Skeletal muscle tissue (tissue), 4 donors: Measurements from ENCODE around the gene FARS2. TPM values are rescaled to one million over a fixed set of nuclear protein-coding genes. Genes with fewer than 3 reads are reported as not detected.

Source experiments
- H3K27ac ChIP-seq: one replicate; pipeline ENCODE4 v1.7.0; 2013; ENCODE audit warnings: mild to moderate bottlenecking, low read depth, low read length, inconsistent platforms
- H3K27me3 ChIP-seq, 3 donors: one replicate each; pipeline ENCODE4 v1.7.0; 2013; ENCODE audit warnings: low read length in 3 of 3; ENCODE audit not compliant: control insufficient read depth in 3 of 3, insufficient read depth in 3 of 3
- H3K36me3 ChIP-seq, 3 donors: one replicate each; pipeline ENCODE4 v1.7.0; 2013; ENCODE audit warnings: low read length in 3 of 3; ENCODE audit not compliant: control insufficient read depth in 3 of 3, insufficient read depth in 3 of 3
- H3K4me1 ChIP-seq, 3 donors: one replicate each; pipeline ENCODE4 v1.7.0; 2013; ENCODE audit warnings: low read length in 3 of 3, mild to moderate bottlenecking in 3 of 3; ENCODE audit not compliant: control insufficient read depth in 3 of 3, insufficient read depth in 3 of 3
- H3K4me3 ChIP-seq, 3 donors: one replicate each; pipeline ENCODE4 v1.7.0; 2013; ENCODE audit warnings: low read length in 3 of 3
- H3K9ac ChIP-seq, 3 donors: one replicate each; pipeline ENCODE4 v1.7.0; 2013; ENCODE audit warnings: low read length in 3 of 3, mild to moderate bottlenecking in 3 of 3, moderate library complexity in 2 of 3, low read depth in 1 of 3
- H3K9me3 ChIP-seq, 3 donors: one replicate each; pipeline ENCODE4 v1.7.0; 2013; ENCODE audit warnings: low read length in 3 of 3; ENCODE audit not compliant: control insufficient read depth in 3 of 3
- total RNA-seq: library from RNA; depleted of rRNA; stranded (reverse); fragments of >200 nt; gene quantifications from one replicate; pipeline ENCODE4 v1.2.3, GENCODE V29; 2014
- donor health status: Osteomylitis.

The FARS2 gene
- total RNA-seq, 1 donor from 2014 or later = 27.7 TPM

- Histone ChIP-seq H3K4me1 (peaks cover 0 to 13% (median 0%) of the 10 kb centered on the region in 3 donors), H3K9ac (no peak overlapping the region), H3K27me3 (no peaks in the 10 kb centered on the region), H3K27ac (no peak overlapping the region), H3K4me3 (no peak overlapping the region), H3K36me3 (no peaks in the 10 kb centered on the region), H3K9me3 (no peaks in the 10 kb centered on the region)
Observed at GRCh38 chr6:5230081-5230480, 31.2 kb upstream of the FARS2 start.

DNA sequence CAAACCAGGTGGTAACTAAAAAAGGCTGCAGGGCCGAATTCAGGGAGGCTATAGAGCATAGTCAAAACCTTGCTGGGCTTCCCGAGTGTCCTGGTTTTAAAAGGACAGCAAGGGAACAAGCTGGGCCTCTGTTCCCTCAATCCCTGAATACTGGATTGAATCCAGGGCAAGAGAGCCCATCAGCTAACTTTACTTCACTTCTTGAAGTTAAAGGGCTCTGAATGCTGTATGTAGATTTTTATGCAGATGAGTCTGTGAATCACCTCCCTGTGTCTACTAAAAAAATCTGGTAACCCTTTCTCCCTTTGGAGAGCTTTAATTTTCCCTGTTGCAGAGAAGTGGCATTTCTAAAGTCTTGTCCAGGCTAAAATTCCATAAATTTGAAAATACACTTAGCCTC is 30.0 kb upstream of the FARS2 start:
- no peaks in the 10 kb centered on the region for H3K36me3 ChIP-seq
- H3K27ac ChIP-seq = no peak overlapping the region
- H3K27me3 ChIP-seq = no peaks in the 10 kb centered on the region
- peaks cover 0 to 13% (median 0%) of the 10 kb centered on the region in 3 donors for H3K4me1 ChIP-seq
- no peak overlapping the region for H3K9ac ChIP-seq
- H3K4me3 ChIP-seq = no peak overlapping the region
- no peaks in the 10 kb centered on the region for H3K9me3 ChIP-seq

GRCh38 chr6:5234874-5235273 is 26.4 kb upstream of the FARS2 start:
- H3K27me3 ChIP-seq = no peaks in the 10 kb centered on the region
- H3K9me3 ChIP-seq = no peaks in the 10 kb centered on the region
- H3K27ac ChIP-seq = no peak overlapping the region
- H3K4me1 ChIP-seq = peaks cover 0 to 13% (median 0%) of the 10 kb centered on the region in 3 donors
- H3K4me3 ChIP-seq = no peak overlapping the region
- peaks cover 0 to 9% (median 0%) of the 10 kb centered on the region in 3 donors for H3K36me3 ChIP-seq
- no peak overlapping the region for H3K9ac ChIP-seq

DNA sequence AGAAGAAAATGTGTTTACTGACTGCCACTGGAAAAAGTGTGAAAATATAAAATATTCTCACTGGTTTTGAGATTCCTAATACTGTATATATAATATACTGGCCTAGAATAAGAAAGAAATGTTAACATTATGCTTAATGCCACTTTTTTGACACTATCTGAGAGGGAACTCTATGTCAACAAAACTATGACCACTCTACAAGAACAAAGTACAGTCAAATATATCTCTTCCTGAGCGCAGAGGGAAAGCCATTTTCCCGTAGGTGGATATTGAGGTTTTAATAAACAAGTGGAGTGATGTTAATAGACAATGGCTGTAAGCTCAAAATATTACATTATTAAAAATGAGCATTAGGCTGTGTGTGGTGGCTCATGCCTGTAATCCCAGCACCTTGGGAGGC is 25.5 kb upstream of the FARS2 start:
- Histone ChIP-seq H3K4me1 (peaks cover 0 to 12% (median 0%) of the 10 kb centered on the region in 3 donors), H3K36me3 (peaks cover 0 to 12% (median 0%) of the 10 kb centered on the region in 3 donors), H3K4me3 (no peak overlapping the region), H3K9ac (no peak overlapping the region), H3K27me3 (no peaks in the 10 kb centered on the region), H3K27ac (no peak overlapping the region), H3K9me3 (no peaks in the 10 kb centered on the region)

DNA sequence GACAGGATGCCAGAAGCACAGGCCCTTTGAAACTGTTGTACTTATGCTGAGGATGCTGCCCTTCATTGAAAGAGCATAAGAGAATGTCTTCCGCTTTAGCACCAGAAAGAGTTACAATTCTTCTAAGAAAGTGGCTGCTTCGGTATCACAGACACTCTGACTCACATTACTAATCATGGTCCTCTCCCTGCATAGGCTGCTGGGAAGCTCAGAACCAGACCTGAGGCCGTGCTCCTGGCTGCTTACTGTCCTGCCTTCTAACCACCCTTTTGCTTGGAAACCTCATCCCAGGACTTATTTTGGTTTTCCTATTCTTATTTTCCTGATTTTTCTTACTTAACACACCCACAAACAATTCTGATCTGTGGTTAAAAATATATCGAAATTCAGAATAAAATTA is 23.5 kb upstream of the FARS2 start:
- Histone ChIP-seq H3K9me3 (no peaks in the 10 kb centered on the region), H3K4me3 (no peak overlapping the region), H3K27me3 (no peaks in the 10 kb centered on the region), H3K36me3 (peaks cover 0 to 12% (median 0%) of the 10 kb centered on the region in 3 donors), H3K27ac (no peak overlapping the region), H3K9ac (no peak overlapping the region), H3K4me1 (no peaks in the 10 kb centered on the region)

GRCh38 chr6:5238336-5238735 is 23.0 kb upstream of the FARS2 start:
- H3K36me3 ChIP-seq = peaks cover 0 to 12% (median 0%) of the 10 kb centered on the region in 3 donors
- H3K4me1 ChIP-seq = no peaks in the 10 kb centered on the region
- H3K9ac ChIP-seq = no peak overlapping the region
- no peaks in the 10 kb centered on the region for H3K9me3 ChIP-seq
- no peak overlapping the region for H3K27ac ChIP-seq
- H3K4me3 ChIP-seq = no peak overlapping the region
- H3K27me3 ChIP-seq = no peaks in the 10 kb centered on the region

DNA sequence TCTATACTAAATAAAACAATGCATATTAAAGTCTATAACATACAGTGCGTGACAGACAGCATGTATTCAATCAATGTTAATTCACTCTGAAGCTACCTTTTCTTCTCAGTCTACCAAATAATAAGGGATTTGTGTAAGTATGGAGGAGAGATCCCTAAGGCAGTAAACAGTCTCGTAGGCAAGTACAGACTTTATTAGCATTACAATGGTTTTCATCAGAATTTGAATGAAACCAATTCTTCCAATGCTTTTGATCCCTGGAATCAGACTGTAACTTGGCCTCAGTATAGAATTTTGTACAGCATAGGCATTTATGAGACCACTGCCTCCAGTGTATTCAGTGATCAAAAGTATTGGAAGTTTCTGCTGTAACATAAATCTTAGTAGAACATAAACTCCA is 20.1 kb upstream of the FARS2 start:
- Histone ChIP-seq H3K36me3 (peaks cover 0 to 12% (median 0%) of the 10 kb centered on the region in 3 donors), H3K27me3 (no peaks in the 10 kb centered on the region), H3K4me1 (no peaks in the 10 kb centered on the region), H3K9me3 (no peaks in the 10 kb centered on the region), H3K27ac (no peak overlapping the region), H3K9ac (no peak overlapping the region), H3K4me3 (no peak overlapping the region)

GRCh38 chr6:5243069-5243468 is 18.2 kb upstream of the FARS2 start:
- Histone ChIP-seq H3K27ac (no peak overlapping the region), H3K9me3 (no peaks in the 10 kb centered on the region), H3K4me3 (no peak overlapping the region), H3K27me3 (no peaks in the 10 kb centered on the region), H3K36me3 (peaks cover 0 to 10% (median 0%) of the 10 kb centered on the region in 3 donors), H3K9ac (no peak overlapping the region), H3K4me1 (no peaks in the 10 kb centered on the region)

GRCh38 chr6:5246141-5247097 is 14.9 kb upstream of the FARS2 start:
- Histone ChIP-seq H3K4me3 (no peak overlapping the region), H3K4me1 (no peaks in the 10 kb centered on the region), H3K27ac (no peak overlapping the region), H3K9me3 (no peaks in the 10 kb centered on the region), H3K27me3 (no peaks in the 10 kb centered on the region), H3K36me3 (no peaks in the 10 kb centered on the region), H3K9ac (no peak overlapping the region)

GRCh38 chr6:5247201-5247600 is 14.1 kb upstream of the FARS2 start:
- Histone ChIP-seq H3K27ac (no peak overlapping the region), H3K27me3 (no peaks in the 10 kb centered on the region), H3K4me3 (no peak overlapping the region), H3K9ac (no peak overlapping the region), H3K4me1 (no peaks in the 10 kb centered on the region), H3K36me3 (no peaks in the 10 kb centered on the region), H3K9me3 (no peaks in the 10 kb centered on the region)
